WTC11 (cell line): ENCODE data around the gene SLC38A8. TPM values are rescaled to one million over a fixed set of nuclear protein-coding genes. Genes with fewer than 3 reads are reported as not detected.
A peak's percentile ranks its signal among the peaks of the same experiment; 100 is the strongest.

Experiments used
- ATAC-seq: fragments of 200-7000 bp; cut with Tn5 transposase; 2 replicates; pipeline ENCODE4 v1.10.0; 2021; ENCODE audit warnings: mild to moderate bottlenecking, moderate library complexity
- CTCF ChIA-PET: fragments of 300-600 bp; sonication (Branson Sonifier 250); formaldehyde crosslinking; loops from one replicate; lab custom pipeline; 2021; ENCODE audit warnings: antibody characterized with exemption; lab: Charles Lee
- POLR2A ChIA-PET: fragments of 350-600 bp; sonication (Branson Sonifier 250); formaldehyde crosslinking; loops from one replicate; lab custom pipeline; 2021; ENCODE audit warnings: antibody characterized with exemption; lab: Charles Lee
- DNase-seq: peaks from one replicate; pipeline ENCODE4 v3.0.0; 2021; ENCODE audit warnings: low spot score
- H3K27ac Mint-ChIP-seq: 2 replicates; pipeline ENCODE4 v1.8.0; 2021; ENCODE audit warnings: mixed read lengths
- H3K27me3 Mint-ChIP-seq: 2 replicates; pipeline ENCODE4 v1.8.0; 2021; ENCODE audit warnings: low read depth, mild to moderate bottlenecking, moderate library complexity, mixed read lengths
- H3K36me3 Mint-ChIP-seq: 2 replicates; pipeline ENCODE4 v1.8.0; 2021; ENCODE audit warnings: mixed read lengths
- H3K4me1 Mint-ChIP-seq: 2 replicates; pipeline ENCODE4 v1.8.0; 2022; ENCODE audit warnings: mixed read lengths
- H3K4me3 Mint-ChIP-seq: 2 replicates; pipeline ENCODE4 v1.8.0; 2021; ENCODE audit warnings: mild to moderate bottlenecking, moderate library complexity, mixed read lengths
- H3K9me3 Mint-ChIP-seq: 2 replicates; pipeline ENCODE4 v1.8.0; 2021; ENCODE audit warnings: mixed read lengths
- E2F1 ChIP-seq: sonication (generic); formaldehyde crosslinking; IDR thresholded peaks from 2 replicates; pipeline ENCODE4 v1.8.0; 2022; ENCODE audit warnings: mild to moderate bottlenecking, missing genetic modification reagents
- ERG ChIP-seq: fragments of 250-450 bp; sonication (Bioruptor Pico); IDR thresholded peaks from 2 replicates; pipeline ENCODE4 v1.8.0; 2021; ENCODE audit warnings: mild to moderate bottlenecking
- HMGXB4 ChIP-seq: sonication (generic); formaldehyde crosslinking; IDR thresholded peaks from 2 replicates; pipeline ENCODE4 v1.8.1; 2023; ENCODE audit warnings: mild to moderate bottlenecking, moderate library complexity, missing genetic modification reagents
- IRF1 ChIP-seq: sonication (generic); formaldehyde crosslinking; IDR thresholded peaks from 2 replicates; pipeline ENCODE4 v1.8.0; 2023; ENCODE audit warnings: missing genetic modification reagents
- IRF2 ChIP-seq: sonication (generic); formaldehyde crosslinking; IDR thresholded peaks from 2 replicates; pipeline ENCODE4 v1.8.0; 2022; ENCODE audit warnings: low read depth, missing genetic modification reagents, borderline replicate concordance
- KAT7 ChIP-seq: sonication (generic); formaldehyde crosslinking; IDR thresholded peaks from 2 replicates; pipeline ENCODE4 v1.8.1; 2023; ENCODE audit warnings: missing genetic modification reagents, mild to moderate bottlenecking, borderline replicate concordance
- MXD4 ChIP-seq: fragments of 250-450 bp; sonication (Bioruptor Pico); IDR thresholded peaks from 2 replicates; pipeline ENCODE4 v1.8.0; 2021; ENCODE audit warnings: mild to moderate bottlenecking, moderate library complexity, borderline replicate concordance
- NR2C2 ChIP-seq: sonication (generic); formaldehyde crosslinking; IDR thresholded peaks from 2 replicates; pipeline ENCODE4 v1.8.0; 2022; ENCODE audit warnings: mild to moderate bottlenecking, missing genetic modification reagents
- OVOL2 ChIP-seq: fragments of 250-450 bp; sonication (Bioruptor Pico); IDR thresholded peaks from 2 replicates; pipeline ENCODE4 v1.9.0; 2021; ENCODE audit warnings: mild to moderate bottlenecking, borderline replicate concordance
- SP1 ChIP-seq: sonication (generic); formaldehyde crosslinking; conservative IDR thresholded peaks from 2 replicates; pipeline ENCODE4 v1.8.1; 2022; ENCODE audit warnings: missing genetic modification reagents
- TCF7 ChIP-seq: sonication (generic); formaldehyde crosslinking; IDR thresholded peaks from 2 replicates; pipeline ENCODE4 v1.8.0; 2022; ENCODE audit warnings: mild to moderate bottlenecking, low read depth, missing genetic modification reagents, moderate library complexity
- ZNF317 ChIP-seq: sonication (generic); formaldehyde crosslinking; IDR thresholded peaks from 2 replicates; pipeline ENCODE4 v1.8.1; 2023; ENCODE audit warnings: low read depth, mild to moderate bottlenecking, moderate library complexity, missing genetic modification reagents, borderline replicate concordance
- ZNF425 ChIP-seq: fragments of 250-450 bp; sonication (Bioruptor Pico); conservative IDR thresholded peaks from 2 replicates; pipeline ENCODE4 v1.9.0; 2021; ENCODE audit warnings: mild to moderate bottlenecking
- ZNF512 ChIP-seq: sonication (generic); formaldehyde crosslinking; IDR thresholded peaks from 2 replicates; pipeline ENCODE4 v1.8.1; 2022; ENCODE audit warnings: missing genetic modification reagents, borderline replicate concordance
- ZNF532 ChIP-seq: fragments of 250-450 bp; sonication (Bioruptor Pico); IDR thresholded peaks from 2 replicates; pipeline ENCODE4 v1.9.0; 2021; ENCODE audit warnings: mild to moderate bottlenecking, borderline replicate concordance
- ZSCAN18 ChIP-seq: fragments of 250-450 bp; sonication (Bioruptor Pico); IDR thresholded peaks from 2 replicates; pipeline ENCODE4 v2.1.2; 2022; ENCODE audit warnings: mild to moderate bottlenecking, moderate library complexity
- total RNA-seq: library from RNA; stranded (reverse); gene quantifications from 3 replicates; pipeline ENCODE4 v1.2.3, GENCODE V29; 2021

Gene SLC38A8
- total RNA-seq, 1 experiment from 2014 or later = not detected

- no peaks in the 10 kb centered on the region for H3K27me3 Mint-ChIP-seq
- TF ChIP-seq KAT7 = no peak
- no peak for TF ChIP-seq NR2C2 (CRISPR knock-in tag)
- TF ChIP-seq ZNF425 = no peak
- no peak for TF ChIP-seq HMGXB4 (CRISPR knock-in tag)
- TF ChIP-seq E2F1 (CRISPR knock-in tag) = no peak
- no peak for TF ChIP-seq TCF7 (CRISPR knock-in tag)
- no peaks in the 10 kb centered on the region for H3K4me1 Mint-ChIP-seq
- H3K36me3 Mint-ChIP-seq = peaks cover 49% of the 10 kb centered on the region
- CTCF ChIA-PET = interaction anchor here (0.9 to 1.4 kb wide), 3 partner anchors 15 to 207 kb away, joined by 3 to 4 read pairs (median 4); no protein-coding TSS in a partner anchor
- H3K4me3 Mint-ChIP-seq = no peak overlapping the region
- POLR2A ChIA-PET = no interaction called here
- no peak for ATAC-seq
- no peak for DNase-seq
- peak overlapping the region; percentile 31; the same call in 1 of the 2 replicates for H3K27ac Mint-ChIP-seq
- H3K9me3 Mint-ChIP-seq = no peaks in the 10 kb centered on the region
These were observed 26.9 kb upstream of the SLC38A8 start for GRCh38 chr16:84069540-84069939.

GRCh38 chr16:84068783-84069462, 26.3 kb upstream of the SLC38A8 start:
- Mint-ChIP-seq H3K27ac (peak overlapping the region; percentile 31; the same call in 1 of the 2 replicates), H3K4me1 (no peaks in the 10 kb centered on the region), H3K27me3 (no peaks in the 10 kb centered on the region), H3K9me3 (no peaks in the 10 kb centered on the region), H3K36me3 (peaks cover 43% of the 10 kb centered on the region), H3K4me3 (no peak overlapping the region)
- no peak for ATAC-seq
- no peak for DNase-seq
- ChIA-PET POLR2A (no interaction called here), CTCF (interaction anchor here (0.7 to 1.4 kb wide), 3 partner anchors 16 to 143 kb away, joined by 3 to 4 read pairs (median 4); no protein-coding TSS in a partner anchor)
- no peak for TF ChIP-seq ZNF317 (CRISPR knock-in tag)
- no peak for TF ChIP-seq IRF1 (CRISPR knock-in tag)
- no peak for TF ChIP-seq ZNF532 (CRISPR knock-in tag)
- no peak for TF ChIP-seq MXD4 (CRISPR knock-in tag)
- no peak for TF ChIP-seq ZSCAN18
- TF ChIP-seq HMGXB4 (CRISPR knock-in tag) = no peak
- no peak for TF ChIP-seq ERG (CRISPR knock-in tag)
- no peak for TF ChIP-seq IRF2 (CRISPR knock-in tag)
- no peak for TF ChIP-seq OVOL2 (CRISPR knock-in tag)
- TF ChIP-seq SP1 (CRISPR knock-in tag) = no peak
- TF ChIP-seq ZNF512 (CRISPR knock-in tag) = no peak
